DMS53 treated with DMSO at 0.1 percent for 48 hours (cell line): ENCODE data around the gene FMNL3.
"Not testable (repeated sequence)": the region's sequence is repeated elsewhere in the genome, so short reads cannot be mapped to it uniquely, and the experiment has no call there.

ENCODE experiments used
- DNase-seq: peaks from one replicate; lab custom pipeline; 2025; ENCODE audit not compliant: unreplicated experiment; lab: John Stamatoyannopoulos, UW

FMNL3 gene

GRCh38 chr12:49713952-49714351 lies 6.7 kb upstream of the FMNL3 start:
- DNase-seq = not testable (repeated sequence)

DNA sequence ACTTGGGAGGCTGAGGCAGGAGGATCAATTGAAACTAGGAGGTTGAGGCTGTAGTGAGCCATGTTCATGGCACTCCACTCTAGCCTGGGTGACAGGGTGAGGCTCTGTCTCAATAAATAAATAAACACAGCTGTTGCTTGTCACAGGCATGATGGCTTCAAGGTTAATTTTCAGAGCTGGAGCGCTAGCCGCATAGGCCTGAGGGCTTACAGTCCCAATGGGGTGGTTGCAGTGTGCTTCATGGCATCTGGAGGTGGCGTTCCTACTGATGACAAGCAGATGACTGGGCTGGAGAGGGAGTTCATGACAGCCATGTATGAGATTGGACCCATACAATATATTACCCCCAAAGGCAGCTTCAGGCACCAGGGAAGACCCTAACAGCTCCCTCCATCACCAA lies 1.6 kb upstream of the FMNL3 start:
- DNase-seq = no peak

DNA sequence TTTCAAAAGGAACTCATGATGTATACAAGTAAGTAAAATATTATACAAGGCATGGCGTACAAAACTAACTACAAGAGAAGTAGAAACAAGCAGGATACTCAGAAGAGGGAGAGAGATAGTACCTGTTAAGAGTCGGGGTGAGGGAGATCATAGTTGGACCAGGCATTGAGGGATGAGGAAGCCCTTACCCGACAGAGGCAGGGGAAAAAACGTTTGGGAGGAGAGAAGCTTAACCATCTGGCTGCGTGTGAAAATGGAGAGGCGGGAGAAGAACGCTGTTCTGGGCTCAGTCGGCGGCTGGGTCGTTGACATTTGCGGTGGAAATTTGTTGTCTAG lies 575 bp upstream of the FMNL3 start:
- no peak for DNase-seq

DNA sequence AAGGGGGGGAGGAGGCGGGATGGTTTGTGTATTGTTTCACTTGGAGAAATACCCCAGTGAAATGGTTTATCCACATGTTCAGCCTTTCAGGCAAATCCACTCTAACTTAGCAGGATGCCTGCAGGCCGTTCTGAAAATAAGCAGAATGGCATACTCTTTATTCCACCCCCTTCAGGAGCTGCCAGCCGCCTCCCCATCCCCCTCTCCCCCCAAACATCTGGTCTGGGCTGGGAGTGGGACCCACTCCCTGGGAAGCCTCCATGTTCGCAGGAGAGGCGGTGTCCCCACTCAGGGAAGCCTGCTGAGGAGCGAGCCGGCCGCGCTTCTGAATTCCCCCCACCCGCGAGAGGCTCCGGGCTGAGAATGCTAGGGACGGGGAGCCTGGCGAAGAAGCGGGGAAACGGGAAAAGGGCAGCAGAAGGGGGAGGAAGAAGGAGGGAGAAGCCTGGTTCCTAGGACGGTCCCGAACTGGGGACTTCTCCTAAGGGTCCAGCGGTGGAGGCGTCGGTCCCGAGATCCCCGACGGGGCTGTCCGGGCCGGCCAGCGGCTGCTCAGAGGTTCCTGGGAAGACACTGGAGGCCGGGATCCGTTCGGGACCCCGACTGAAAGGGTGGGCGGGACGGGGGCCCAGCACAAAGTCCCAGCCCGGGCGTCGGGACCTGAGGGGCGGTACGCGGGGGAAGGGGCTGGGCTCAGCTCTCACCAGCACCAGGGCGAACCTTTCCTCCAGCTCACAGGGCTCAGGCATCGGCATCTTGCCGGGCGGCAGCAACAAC lies 666 bp downstream of the FMNL3 start:
- no peak for DNase-seq

GRCh38 chr12:49705479-49706134 lies 1.6 kb downstream of the FMNL3 start:
- no peak for DNase-seq

GRCh38 chr12:49703647-49704137 lies 3.5 kb downstream of the FMNL3 start:
- no peak for DNase-seq

- DNase-seq = no peak
These were observed 4.5 kb downstream of the FMNL3 start for GRCh38 chr12:49702676-49703215.

DNA sequence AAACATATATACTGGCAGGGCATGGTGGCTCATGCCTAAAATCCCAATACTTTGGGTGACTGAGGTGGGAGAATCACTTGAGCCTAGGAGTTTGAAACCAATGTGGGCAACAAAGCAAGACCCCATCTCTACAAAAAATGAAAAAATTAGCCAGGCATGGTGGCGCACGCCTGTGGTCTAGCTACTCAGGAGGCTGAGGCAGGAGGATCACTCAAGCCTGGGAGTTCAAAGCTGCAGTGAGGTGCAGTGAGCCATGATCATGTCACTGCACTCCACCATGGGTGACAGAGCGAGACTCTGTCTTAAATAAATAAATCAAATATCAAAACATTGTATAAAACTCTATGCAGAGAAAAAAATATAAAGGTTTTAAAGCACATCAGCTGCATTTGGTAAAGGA lies 5.2 kb downstream of the FMNL3 start:
- no peak for DNase-seq

GRCh38 chr12:49698619-49699545 lies 8.3 kb downstream of the FMNL3 start:
- no peak for DNase-seq

GRCh38 chr12:49697808-49698207 lies 9.4 kb downstream of the FMNL3 start:
- no peak for DNase-seq

DNA sequence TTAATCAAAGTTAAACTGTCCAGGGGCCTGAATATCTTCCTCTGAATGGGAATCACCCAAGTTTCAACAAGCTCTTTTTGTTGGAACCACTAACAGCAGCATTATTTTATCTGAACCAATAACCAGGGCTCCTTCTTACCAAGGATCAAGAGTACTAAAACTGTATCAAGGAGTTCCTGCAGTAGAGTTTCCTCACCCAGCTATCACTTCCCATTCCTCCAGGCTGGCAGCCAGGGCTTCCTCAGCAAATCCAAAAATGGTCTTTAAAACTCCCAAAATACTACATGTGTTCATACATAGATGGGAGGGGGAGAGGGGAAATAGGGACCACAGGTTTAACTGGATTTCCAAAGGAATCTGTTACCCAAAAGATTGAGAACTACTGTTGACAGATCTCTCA lies 10.5 kb downstream of the FMNL3 start:
- DNase-seq = no peak

DNA sequence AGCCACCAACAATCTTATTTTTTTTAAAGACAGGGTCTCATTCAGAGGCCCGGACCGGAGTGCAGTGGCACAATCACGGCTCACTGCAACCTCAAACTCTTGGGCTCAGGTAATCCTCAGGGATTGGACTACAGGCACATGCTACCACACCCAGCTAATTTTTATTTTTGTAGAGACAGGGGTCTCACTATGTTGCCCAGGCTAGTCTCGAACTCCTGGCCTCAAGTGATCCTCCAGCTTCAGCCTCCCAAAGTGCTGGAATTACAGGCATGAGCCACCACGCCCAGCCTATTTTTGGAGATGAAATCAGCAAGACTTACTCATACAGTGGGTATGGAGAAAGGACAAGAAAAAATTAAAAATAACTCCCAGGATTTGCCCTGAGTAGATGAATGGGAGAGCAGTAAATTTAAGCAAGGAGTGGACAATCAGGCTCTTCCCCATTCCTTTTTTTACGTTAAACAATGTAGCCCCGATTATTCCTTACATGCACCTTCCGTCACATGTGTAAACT lies 13.2 kb downstream of the FMNL3 start:
- no peak for DNase-seq

GRCh38 chr12:49692851-49693250 lies 14.4 kb downstream of the FMNL3 start:
- no peak for DNase-seq

DNA sequence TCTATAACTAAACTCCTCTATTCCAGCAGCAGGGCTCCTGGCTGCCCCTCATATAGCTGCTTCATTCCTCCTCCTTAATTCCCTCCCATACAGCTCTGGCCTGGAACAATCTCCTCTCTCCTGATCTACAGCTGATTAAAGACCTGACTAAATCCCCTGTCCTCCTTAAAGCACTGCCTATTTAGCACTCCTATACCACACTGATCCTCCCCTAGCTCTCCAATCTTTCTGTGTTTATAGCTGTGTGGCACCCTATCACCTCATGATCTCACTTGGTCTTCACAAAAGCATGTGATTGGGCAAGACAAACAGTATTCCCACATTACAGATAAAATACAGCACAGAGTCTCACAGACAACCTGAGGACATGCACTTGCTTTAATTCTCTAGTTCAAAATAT lies 17.4 kb downstream of the FMNL3 start:
- no peak for DNase-seq

DNA sequence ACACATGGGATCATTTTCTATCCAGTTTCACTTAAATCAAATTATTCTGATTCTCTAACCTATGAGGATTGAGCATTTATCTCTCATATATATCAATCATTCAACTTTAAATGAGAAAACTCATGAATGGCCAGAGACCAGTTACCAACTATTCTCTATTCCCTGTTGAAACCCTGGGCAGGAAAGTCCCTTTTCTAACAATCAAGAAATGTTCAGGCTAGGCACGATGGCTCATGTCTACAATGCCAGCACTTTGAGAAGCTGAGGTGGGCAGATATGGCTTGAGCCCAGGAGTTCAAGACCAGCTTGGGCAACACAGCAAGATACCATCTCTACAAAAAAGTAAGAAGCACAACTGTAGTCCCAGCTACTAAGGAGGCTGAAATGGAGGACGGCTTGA lies 18.0 kb downstream of the FMNL3 start:
- no peak for DNase-seq

DNA sequence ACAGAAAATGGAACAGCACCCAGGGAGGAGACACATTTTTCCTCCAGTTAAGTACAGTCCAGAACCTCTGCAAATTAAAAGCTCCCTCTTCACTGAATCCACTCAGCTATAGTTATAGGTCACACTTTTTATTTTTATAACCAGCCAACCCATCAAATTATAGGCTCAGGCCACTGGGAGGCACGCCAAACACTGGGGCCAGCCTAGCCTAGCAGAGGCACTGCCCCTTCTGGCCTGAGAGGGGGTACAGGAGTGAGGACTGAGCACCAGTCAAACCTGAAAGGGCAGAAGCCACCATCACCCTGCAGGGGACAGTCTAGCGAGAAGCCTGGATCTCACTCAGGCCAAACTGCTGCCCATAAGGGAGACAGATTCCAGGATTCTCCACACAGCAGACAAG lies 19.3 kb downstream of the FMNL3 start:
- DNase-seq = no peak

DNA sequence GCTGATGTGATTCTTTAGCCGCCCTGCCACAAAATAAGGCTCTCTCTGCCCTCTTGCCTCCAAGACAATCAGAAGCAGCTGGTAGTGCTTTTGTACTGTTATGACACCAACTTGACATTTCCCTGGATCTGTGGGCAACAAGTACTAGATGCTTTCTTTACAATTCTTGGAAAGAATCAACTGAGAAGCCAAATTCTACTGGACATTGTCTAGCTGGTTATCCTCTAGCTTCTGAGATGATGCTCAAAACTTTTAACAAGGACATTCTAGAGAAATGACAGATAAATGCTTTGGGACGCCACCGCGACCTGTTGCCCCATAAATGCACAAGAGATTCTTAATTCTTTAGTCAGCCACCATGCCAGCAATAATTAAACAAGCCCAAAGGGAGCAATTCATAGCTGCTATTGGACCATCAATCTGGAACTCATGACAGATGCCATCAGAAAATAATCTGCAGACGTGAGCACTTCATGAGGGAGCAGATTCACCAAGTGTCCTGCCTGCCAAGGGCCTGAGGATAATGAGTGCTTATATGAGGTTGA lies 22.8 kb downstream of the FMNL3 start:
- DNase-seq = no peak

- DNase-seq = no peak
These were observed 23.5 kb downstream of the FMNL3 start for GRCh38 chr12:49683599-49684309.

DNA sequence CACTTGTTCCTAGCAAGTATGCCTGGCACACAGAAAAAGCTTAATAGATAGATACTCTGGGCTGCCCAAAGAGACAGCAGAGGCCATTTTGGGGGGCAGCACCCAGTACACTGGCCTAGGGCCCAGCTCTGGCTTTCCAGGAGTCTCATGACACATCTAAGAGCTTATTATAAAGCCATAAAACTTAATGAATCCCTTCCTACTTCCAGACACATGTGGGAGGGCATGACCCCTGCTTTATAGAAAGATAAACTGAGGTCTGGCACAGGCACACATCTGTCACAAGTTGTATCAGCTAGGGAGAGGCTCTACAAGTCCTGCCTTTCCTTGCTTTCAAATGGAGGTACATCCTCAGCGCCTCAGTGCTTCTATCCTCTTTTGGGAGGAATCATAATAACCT lies 27.1 kb downstream of the FMNL3 start:
- no peak for DNase-seq

- DNase-seq = no peak
These were observed 28.5 kb downstream of the FMNL3 start for GRCh38 chr12:49678711-49679110.
